IPS-18c (cell line): ENCODE results near the gene ZNF544.

ENCODE experiments used
- H3K4me3 ChIP-seq: 2 replicates; pipeline ENCODE4 v1.7.0; 2013; ENCODE audit warnings: low read depth, mild to moderate bottlenecking, low read length, moderate library complexity; ENCODE audit not compliant: insufficient read depth
- H3K9me3 ChIP-seq: one replicate; pipeline ENCODE4 v1.6.1; 2013; ENCODE audit warnings: mild to moderate bottlenecking, low read length, moderate library complexity; ENCODE audit not compliant: control insufficient read depth, insufficient read depth

ZNF544 gene

DNA sequence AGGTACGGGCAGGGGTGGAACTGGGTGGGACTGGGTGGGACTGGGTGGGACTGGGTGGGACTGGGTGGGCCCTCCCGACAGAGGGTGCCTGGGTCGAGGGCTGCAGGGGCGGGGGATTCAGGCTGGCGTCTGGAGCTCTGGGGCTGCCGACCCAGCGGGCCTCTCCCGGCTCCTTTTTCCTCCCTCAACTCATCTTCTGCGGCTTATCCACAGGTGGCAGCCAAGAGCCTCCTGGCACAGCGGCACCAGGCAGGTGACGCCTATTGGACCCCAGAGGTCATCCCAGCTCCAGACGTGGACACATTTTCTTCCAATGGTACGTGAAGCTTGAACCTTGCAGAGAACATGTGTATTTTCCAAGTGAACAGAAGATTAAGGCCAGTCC is 533 bp downstream of the ZNF544 start:
- peak overlapping the region; percentile 95 for H3K4me3 ChIP-seq
- H3K9me3 ChIP-seq: peaks cover 2% of the 10 kb centered on the region

DNA sequence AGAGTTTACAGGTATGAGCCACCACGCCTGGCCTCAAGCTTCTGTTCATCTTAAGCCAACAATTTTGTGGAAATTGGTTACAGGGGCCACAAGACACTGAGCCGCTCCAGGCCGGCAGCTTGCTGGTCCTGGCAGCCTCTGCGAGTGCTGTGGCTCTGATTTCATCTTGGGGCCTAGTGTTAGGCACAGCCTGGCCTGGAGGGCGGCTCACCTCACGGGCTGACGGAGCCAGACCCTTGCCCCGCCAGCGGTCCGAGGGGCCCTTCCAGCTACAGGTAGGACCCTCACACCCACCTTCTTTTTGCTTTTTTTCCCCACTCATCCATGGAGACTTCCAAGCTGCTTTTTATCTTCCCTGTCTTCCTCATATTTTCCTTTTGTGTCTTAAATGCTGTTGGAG is 8.6 kb downstream of the ZNF544 start:
- Histone ChIP-seq H3K9me3 (no peaks in the 10 kb centered on the region), H3K4me3 (no peak overlapping the region)

DNA sequence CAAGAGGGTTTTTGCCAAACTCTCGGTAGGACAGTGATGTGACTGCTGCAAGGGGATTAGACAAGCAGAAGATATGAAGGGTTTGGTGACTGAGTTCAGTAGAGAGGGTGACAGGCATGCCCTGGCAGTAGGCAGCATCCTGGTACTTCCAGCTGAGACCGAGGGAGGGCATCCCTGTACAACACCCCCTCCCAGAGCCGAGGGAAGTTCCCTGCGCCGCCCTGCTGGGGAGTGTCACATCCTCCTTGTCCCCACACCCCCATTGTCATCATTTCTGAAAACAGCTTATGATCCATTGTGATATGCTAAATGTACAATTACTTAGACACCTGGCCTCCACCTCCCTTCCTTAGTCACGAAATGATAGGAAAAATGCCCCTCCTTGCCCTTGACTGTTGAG is 14.6 kb downstream of the ZNF544 start:
- peaks cover 20% of the 10 kb centered on the region for H3K9me3 ChIP-seq

DNA sequence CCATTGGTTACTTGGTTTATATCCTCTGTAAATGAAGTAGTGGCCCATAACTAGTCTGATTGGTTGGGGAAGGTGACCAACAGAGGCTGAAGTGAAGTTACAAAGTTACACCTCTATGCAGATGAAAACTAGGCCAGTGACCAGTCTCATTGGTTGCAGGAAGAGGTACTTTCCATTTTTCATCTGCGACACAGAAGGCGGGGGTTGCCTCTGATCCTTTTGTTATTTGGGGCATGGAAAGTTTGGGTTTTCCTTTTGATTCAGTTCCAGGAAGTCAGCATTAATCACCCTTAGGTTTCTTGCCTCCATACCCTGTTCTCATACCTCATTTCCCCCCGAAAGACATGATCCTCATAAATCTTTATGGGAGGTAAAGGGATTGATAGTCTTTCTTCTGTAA is 20.2 kb downstream of the ZNF544 start:
- Histone ChIP-seq H3K9me3 (peaks cover 51% of the 10 kb centered on the region), H3K4me3 (no peak overlapping the region)

More for the DNA sequence above, 14.6 kb downstream of the ZNF544 start:
- no peak overlapping the region for H3K4me3 ChIP-seq

DNA sequence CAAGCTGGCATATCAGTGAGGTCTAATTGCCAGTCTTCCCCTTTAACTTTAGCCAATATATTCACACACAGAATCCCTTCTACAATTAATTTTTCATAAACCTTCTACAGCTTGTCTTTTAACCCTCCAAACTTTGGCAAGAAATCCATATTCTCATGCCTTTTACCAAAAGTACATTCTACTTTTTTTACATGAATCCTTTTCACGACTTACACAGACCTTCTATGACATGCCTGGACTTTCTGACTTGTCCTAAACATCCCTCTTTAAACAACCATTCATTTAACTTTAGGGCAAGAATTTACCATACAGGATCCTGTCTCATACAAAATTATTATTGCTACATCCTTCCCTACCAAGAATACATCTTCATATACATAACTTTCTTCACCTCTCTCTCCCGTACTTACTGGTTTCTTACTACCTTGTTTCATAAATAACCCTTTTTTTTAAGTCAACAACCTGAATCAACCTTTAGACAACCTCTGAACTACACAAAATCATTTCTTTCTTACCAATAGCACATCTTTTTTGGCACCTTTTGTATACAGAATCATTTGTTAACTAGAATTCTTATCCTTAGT is 23.5 kb downstream of the ZNF544 start:
- Histone ChIP-seq H3K9me3 (peaks cover 66% of the 10 kb centered on the region), H3K4me3 (no peak overlapping the region)

DNA sequence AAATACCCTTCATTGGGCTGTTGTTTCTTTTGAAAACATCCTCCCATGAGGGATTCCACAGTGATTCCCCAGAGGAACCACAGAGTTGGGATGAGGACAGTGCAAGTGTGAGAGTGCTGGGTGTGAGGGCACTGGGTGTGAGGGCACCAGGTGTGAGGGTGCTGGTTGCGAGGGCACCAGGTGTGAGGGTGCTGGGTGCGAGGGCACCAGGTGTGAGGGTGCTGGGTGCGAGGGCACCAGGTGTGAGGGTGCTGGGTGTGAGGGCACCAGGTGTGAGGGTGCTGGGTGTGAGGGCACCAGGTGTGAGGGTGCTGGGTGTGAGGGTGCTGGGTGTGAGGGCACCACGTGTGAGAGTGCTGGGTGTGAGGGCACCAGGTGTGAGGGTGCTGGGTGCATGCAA is 29.5 kb downstream of the ZNF544 start:
- H3K9me3 ChIP-seq: peaks cover 90% of the 10 kb centered on the region

DNA sequence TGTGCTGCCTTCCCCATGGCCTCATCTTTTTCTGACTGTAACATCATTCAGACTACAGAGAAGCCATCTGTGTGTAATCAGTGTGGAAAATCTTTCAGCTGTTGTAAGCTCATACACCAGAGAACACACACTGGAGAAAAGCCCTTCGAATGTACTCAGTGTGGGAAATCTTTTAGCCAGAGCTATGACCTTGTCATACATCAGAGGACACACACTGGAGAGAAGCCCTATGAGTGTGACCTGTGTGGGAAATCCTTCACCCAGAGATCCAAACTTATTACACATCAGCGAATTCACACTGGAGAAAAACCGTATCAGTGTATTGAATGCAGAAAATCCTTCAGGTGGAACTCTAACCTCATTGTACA is 32.9 kb downstream of the ZNF544 start:
- Histone ChIP-seq H3K4me3 (no peak overlapping the region), H3K9me3 (peaks cover 91% of the 10 kb centered on the region)

More for the DNA sequence above, 29.5 kb downstream of the ZNF544 start:
- peak overlapping the region; percentile 21; the same call in 1 of the 2 replicates for H3K4me3 ChIP-seq

DNA sequence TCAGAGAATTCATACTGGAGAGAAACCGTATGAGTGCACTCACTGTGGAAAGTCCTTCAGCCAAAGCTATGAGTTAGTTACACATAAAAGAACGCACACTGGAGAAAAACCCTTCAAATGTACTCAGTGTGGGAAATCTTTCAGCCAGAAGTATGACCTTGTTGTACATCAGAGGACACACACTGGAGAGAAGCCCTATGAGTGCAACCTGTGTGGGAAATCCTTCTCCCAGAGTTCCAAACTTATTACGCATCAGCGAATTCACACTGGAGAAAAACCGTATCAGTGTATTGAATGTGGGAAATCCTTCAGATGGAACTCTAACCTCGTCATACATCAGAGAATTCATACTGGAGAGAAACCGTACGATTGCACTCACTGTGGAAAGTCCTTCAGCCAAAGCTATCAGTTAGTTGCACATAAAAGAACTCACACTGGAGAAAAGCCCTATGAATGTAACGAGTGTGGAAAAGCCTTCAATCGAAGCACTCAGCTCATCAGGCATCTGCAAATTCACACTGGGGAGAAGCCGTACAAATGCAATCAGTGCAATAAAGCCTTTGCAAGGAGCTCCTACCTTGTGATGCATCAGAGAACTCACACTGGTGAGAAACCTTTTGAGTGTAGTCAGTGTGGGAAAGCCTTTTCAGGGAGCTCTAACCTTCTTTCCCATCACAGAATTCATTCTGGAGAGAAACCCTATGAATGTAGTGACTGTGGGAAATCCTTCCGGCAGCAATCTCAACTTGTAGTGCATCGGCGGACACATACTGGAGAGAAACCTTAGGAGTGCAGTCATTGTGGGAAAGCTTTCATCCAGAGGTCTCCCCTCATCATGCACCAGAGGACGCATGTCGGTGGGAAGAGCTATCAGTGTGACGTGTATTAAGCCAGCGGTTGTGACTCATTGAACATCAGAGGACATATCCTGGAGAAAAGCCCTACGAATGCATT is 33.5 kb downstream of the ZNF544 start:
- peaks cover 92% of the 10 kb centered on the region for H3K9me3 ChIP-seq
- H3K4me3 ChIP-seq: no peak overlapping the region

DNA sequence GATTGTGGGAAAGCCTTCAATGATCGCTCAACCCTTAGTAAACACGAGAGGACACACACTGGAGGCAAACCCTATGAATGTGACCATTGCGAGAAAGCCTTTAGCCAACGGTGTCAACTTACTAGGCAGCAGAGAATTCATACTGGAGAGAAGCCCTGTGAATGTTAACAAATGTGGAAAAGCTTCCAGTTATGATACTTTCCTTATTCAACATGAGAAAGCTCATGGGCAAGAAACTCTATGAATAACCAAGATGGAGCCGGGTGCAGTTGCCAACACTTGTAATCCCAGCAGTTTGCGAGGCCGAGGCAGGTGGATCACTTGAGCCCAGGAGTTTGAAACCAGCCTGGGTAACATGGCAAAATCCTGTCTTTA is 34.2 kb downstream of the ZNF544 start:
- Histone ChIP-seq H3K4me3 (no peak overlapping the region), H3K9me3 (peaks cover 85% of the 10 kb centered on the region)

DNA sequence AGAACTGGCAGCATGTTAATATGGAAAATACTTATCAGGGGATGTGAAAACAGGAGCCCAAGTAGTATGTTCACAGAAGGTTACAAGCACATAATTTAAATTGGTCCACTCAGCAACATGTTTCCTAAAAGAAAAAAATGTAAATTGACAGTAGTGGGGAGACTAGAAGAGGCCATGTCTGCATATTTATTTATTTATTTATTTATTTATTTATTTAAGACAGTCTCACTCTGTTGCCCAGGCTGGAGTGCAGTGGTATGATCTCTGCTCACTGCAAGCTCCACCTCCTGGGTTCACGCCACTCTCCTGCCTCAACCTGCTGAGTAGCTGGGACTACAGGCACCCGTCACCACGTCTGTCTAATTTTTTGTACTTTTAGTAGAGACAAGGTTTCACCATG is 36.4 kb downstream of the ZNF544 start:
- Histone ChIP-seq H3K9me3 (peaks cover 68% of the 10 kb centered on the region), H3K4me3 (no peak overlapping the region)

DNA sequence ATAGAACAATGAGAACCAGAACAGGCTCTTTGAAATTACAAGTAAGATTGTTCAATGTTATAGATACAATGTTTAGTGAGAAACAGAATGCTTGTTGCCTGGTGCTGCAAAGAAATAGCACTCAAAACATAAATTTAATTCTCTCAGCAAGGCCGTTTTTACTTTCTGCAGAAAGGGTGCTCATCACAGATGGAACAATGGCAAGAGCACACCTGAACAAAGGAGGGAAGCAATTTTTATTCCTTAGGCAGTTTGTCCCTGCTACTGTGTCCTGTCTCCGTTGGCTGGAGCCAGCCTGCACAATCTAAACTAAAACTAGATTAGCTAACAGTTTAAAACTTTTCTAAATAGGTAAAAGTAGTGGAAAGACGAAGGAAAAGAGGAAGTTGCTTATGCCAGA is 39.6 kb downstream of the ZNF544 start:
- Histone ChIP-seq H3K9me3 (peaks cover 41% of the 10 kb centered on the region), H3K4me3 (no peak overlapping the region; the same call in 1 of the 2 replicates)

DNA sequence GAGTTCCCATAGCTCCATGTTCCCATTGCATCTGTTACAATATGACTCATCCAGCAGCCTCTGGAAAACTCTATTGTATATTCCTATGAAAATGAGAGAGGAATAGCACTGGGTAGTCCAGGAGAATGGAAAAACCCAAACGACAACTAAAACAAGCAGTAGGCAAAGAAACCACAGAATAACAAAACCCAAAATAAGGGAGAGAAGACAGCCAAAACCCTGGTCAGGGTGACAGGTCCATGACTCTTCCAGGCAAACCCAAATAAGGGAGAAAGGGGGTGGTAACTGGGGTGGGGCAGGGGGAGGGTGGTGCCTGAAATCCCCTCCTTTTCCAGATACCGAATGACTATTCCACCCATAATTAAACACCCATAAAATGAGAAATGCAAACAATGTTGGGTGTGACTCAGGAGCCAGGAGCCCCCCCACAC is 46.1 kb downstream of the ZNF544 start:
- Histone ChIP-seq H3K4me3 (no peak overlapping the region), H3K9me3 (peaks cover 10% of the 10 kb centered on the region)

DNA sequence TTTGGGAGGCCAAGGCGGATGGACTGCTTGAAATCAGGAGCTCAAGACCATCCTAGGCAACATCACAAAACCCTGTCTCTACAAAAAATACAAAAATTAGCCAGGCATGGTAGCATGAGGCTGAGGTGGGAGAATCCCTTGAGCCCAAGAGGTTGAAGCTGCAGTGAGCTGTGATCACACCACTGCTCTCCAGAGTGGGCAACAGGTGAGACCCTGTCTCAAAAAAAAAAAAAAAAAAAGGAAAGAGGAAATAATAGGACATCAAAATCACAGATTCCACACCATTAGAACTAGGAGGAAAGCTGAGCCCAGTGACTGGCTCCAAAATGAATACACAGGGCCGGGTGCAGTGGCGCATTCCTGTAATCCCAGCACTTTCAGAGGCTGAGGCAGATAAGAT is 46.9 kb downstream of the ZNF544 start:
- Histone ChIP-seq H3K4me3 (no peak overlapping the region), H3K9me3 (peaks cover 8% of the 10 kb centered on the region)

DNA sequence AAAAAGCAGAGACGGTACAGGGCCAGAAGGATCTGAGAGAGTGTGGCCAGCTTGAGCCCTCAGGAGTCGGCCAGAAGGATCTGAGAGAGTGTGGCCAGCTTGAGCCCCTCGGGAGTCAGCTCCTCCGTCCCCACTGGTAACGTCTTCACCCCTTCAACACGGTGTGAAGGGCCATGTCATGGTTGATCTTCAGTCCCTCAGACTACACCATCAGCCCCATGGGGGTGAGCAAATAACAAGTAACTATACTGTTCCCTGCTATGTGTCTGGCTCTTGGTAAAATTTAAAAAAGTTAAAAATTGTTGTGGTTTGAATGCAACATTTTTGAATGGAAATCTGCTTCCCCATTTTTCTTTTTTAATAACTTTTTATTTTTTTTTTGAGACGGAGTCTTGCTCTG is 48.5 kb downstream of the ZNF544 start:
- H3K4me3 ChIP-seq: no peak overlapping the region

DNA sequence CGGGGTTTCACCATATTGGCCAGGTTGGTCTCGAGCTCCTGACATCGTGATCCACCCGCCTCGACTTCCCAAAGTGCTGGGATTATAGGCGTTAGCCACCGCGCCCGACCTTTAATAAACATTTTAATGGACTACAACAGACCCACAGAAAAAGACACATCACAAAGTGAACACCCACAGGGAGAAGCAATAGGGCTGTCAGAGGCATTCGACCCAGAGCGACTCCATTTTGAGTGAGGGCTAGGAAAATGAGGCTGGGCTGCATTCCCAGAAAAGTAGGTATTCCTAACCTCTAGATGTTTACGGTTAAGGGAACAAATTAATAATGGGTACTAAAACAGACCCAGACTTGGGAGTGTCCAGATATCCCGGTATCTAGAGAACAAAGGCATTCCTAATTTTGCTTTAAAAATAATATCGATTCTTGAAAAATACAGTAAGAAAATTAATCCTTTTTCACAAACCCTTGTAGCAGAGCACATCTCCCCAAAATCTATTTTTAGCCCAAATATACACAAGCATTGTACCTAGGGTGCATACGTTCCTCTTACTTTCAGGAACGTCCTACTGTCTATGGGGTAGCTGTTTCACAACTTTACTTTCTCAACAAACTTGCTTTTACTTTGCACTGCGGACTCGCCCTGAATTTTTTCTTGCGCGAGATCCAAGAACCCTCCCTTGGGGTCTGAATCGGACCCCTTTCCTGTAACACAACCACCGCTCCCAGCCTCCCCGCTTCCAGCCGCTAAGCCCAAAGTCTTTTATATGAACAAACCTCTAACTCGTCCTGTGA is 49.2 kb downstream of the ZNF544 start:
- Histone ChIP-seq H3K9me3 (peaks cover 4% of the 10 kb centered on the region), H3K4me3 (peak overlapping the region; percentile 99)

More for the DNA sequence above, 48.5 kb downstream of the ZNF544 start:
- peaks cover 4% of the 10 kb centered on the region for H3K9me3 ChIP-seq

DNA sequence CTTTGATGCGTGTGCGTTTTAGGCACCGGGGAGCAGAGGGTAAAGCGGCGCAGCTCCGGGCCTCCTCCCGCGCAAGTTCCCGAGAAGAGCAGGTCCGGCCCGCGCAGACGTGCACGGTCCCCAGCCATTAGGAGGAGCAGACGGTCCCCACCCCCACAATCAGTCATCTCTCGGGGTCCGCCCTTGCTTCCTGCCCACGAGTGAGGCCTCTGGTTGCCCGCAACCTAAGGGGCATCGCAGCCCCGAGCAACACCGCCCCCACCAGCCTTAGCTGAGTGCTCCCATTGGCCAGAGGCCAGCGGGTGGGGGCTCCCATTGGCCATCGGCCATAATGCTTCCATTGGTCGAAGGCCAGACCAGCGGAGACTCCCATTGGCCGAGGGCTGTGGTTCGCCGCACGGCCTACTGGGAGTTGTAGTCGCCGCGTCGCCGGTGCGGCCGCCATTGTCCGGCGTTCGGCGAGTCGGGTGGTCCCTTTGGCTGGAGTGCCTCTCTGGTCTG is 49.9 kb downstream of the ZNF544 start, which contains the start of gene ZNF8:
Gene ZNF8, plus strand, starts transcription at position 415 of the 501 bp plus-strand sequence. CDS start 127 bp downstream, outside the sequence.
- H3K9me3 ChIP-seq: peaks cover 2% of the 10 kb centered on the region

More for the DNA sequence above, 49.9 kb downstream of the ZNF544 start, which contains the start of gene ZNF8:
- H3K4me3 ChIP-seq: peak within 1 kb of the TSS; percentile 99
